Breast epithelium (tissue), 3 donors: Measurements from ENCODE around the gene ZFYVE26.

Source experiments
- CTCF ChIP-seq, 3 donors: fragments of 450-650 bp; IDR thresholded peaks; one replicate each; pipeline ENCODE4 v1.5.1; 2016 to 2017; ENCODE audit warnings: antibody characterized with exemption in 3 of 3, mild to moderate bottlenecking in 3 of 3, moderate library complexity in 3 of 3
- POLR2A ChIP-seq: fragments of 450-650 bp; IDR thresholded peaks from one replicate; pipeline ENCODE4 v1.6.1; 2016; ENCODE audit warnings: antibody characterized with exemption, mild to moderate bottlenecking, moderate library complexity

- no peak for TF ChIP-seq POLR2A
- TF ChIP-seq CTCF (IDR thresholded peaks at IDR 0.05) = no peak
Measured at GRCh38 chr14:67821121-67821520, 4.7 kb upstream of the ZFYVE26 start.
